OCI-LY3 (cell line): ENCODE data around the gene DAND5.

Experiments
- H2AFZ ChIP-seq: fragments of 200-600, 300-600 bp; shearing (Covaris generic); 2 replicates; pipeline ENCODE4 v1.6.0; 2014; ENCODE audit warnings: antibody characterized with exemption, low read depth, low read length
- H3K27ac ChIP-seq: fragments of 200-600, 300-600 bp; sonication (generic); 2 replicates; pipeline ENCODE4 v1.5.1; 2014; ENCODE audit warnings: mild to moderate bottlenecking, low read length, moderate library complexity, mixed read lengths
- H3K27me3 ChIP-seq: fragments of 200-600, 300-600 bp; sonication (generic); 2 replicates; pipeline ENCODE4 v1.6.1; 2014; ENCODE audit warnings: low read depth, low read length, mixed read lengths
- H3K36me3 ChIP-seq: fragments of 200-600, 300-600 bp; sonication (generic); replicated peaks from 2 replicates; pipeline ENCODE3; 2014; ENCODE audit warnings: low read depth, low read length, mixed read lengths
- H3K4me1 ChIP-seq: fragments of 300-600, 200-600 bp; sonication (generic); 2 replicates; pipeline ENCODE4 v1.6.1; 2014; ENCODE audit warnings: low read length, mixed read lengths
- H3K4me2 ChIP-seq: fragments of 200-600, 300-600 bp; sonication (generic); 2 replicates; pipeline ENCODE4 v1.6.1; 2014; ENCODE audit warnings: low read length, mixed read lengths
- H3K4me3 ChIP-seq: fragments of 300-600, 200-600 bp; sonication (generic); 2 replicates; pipeline ENCODE4 v1.5.1; 2014; ENCODE audit warnings: antibody characterized with exemption, mild to moderate bottlenecking, low read length, moderate library complexity
- H3K79me2 ChIP-seq: fragments of 300-600, 200-600 bp; shearing (Covaris generic); 2 replicates; pipeline ENCODE4 v1.6.1; 2014; ENCODE audit warnings: mild to moderate bottlenecking, low read length, mixed read lengths
- H3K9ac ChIP-seq: fragments of 300-600, 200-600 bp; shearing (Covaris generic); 2 replicates; pipeline ENCODE4 v1.6.0; 2014; ENCODE audit warnings: mild to moderate bottlenecking, low read length, moderate library complexity
- H3K9me3 ChIP-seq: fragments of 200-600, 300-600 bp; shearing (Covaris generic); 2 replicates; pipeline ENCODE4 v1.6.1; 2014; ENCODE audit warnings: low read length, mixed read lengths; ENCODE audit not compliant: insufficient read depth
- H4K20me1 ChIP-seq: fragments of 200-600, 300-600 bp; sonication (generic); 2 replicates; pipeline ENCODE4 v1.6.1; 2016; ENCODE audit warnings: low read length, mixed read lengths; ENCODE audit not compliant: insufficient read depth
- CTCF ChIP-seq: fragments of 200-600, 300-600 bp; sonication (generic); IDR thresholded peaks from 2 replicates; pipeline ENCODE4 v1.5.1; 2014; ENCODE audit warnings: antibody characterized with exemption, low read length, low read depth
- EZH2phosphoT487 ChIP-seq: fragments of 200-600 bp; shearing (Covaris generic); IDR thresholded peaks from 2 replicates; pipeline ENCODE4 v1.6.1; 2018; ENCODE audit warnings: antibody characterized with exemption, mixed run types, low read depth

DAND5 gene

GRCh38 chr19:12997967-12998940 lies 28.9 kb downstream of the DAND5 start:
- Histone ChIP-seq H3K9ac (no peak overlapping the region), H3K79me2 (no peaks in the 10 kb centered on the region; the same call in 1 of the 2 replicates), H3K27ac (no peak overlapping the region), H3K27me3 (0 out of 2 replicates have a peak, but pooled peaks cover 4% of the 10 kb centered on the region), H2AFZ (no peak overlapping the region), H3K36me3 (no peaks in the 10 kb centered on the region), H4K20me1 (no peaks in the 10 kb centered on the region), H3K9me3 (no peaks in the 10 kb centered on the region), H3K4me1 (peaks cover 5% of the 10 kb centered on the region; the same call in 1 of the 2 replicates), H3K4me2 (no peak overlapping the region), H3K4me3 (no peak overlapping the region)
- TF ChIP-seq EZH2phosphoT487 (no peak), CTCF (no peak)

GRCh38 chr19:13001166-13001501 lies 31.8 kb downstream of the DAND5 start:
- Histone ChIP-seq H3K79me2 (no peaks in the 10 kb centered on the region), H3K27ac (no peak overlapping the region), H2AFZ (no peak overlapping the region), H3K9me3 (no peaks in the 10 kb centered on the region), H3K4me3 (no peak overlapping the region), H3K36me3 (no peaks in the 10 kb centered on the region), H3K4me1 (no peaks in the 10 kb centered on the region), H3K27me3 (no peaks in the 10 kb centered on the region), H3K4me2 (no peak overlapping the region), H4K20me1 (no peaks in the 10 kb centered on the region), H3K9ac (no peak overlapping the region)
- no peak for TF ChIP-seq CTCF
- TF ChIP-seq EZH2phosphoT487 = no peak

- H3K9ac ChIP-seq = no peak overlapping the region
- H4K20me1 ChIP-seq = no peaks in the 10 kb centered on the region
- no peak overlapping the region for H3K27ac ChIP-seq
- TF ChIP-seq CTCF (no peak), EZH2phosphoT487 (no peak)
- no peaks in the 10 kb centered on the region for H3K9me3 ChIP-seq
- H3K4me3 ChIP-seq = no peak overlapping the region
- no peaks in the 10 kb centered on the region for H3K27me3 ChIP-seq
- H2AFZ ChIP-seq = no peak overlapping the region
- H3K36me3 ChIP-seq = no peaks in the 10 kb centered on the region
- no peaks in the 10 kb centered on the region for H3K4me1 ChIP-seq
- H3K4me2 ChIP-seq = no peak overlapping the region
- H3K79me2 ChIP-seq = no peaks in the 10 kb centered on the region
Measured at GRCh38 chr19:13001502-13002165, 32.3 kb downstream of the DAND5 start.

- no peaks in the 10 kb centered on the region for H3K27me3 ChIP-seq
- no peaks in the 10 kb centered on the region for H4K20me1 ChIP-seq
- H3K79me2 ChIP-seq = no peaks in the 10 kb centered on the region
Measured at GRCh38 chr19:13002166-13002898, 33.0 kb downstream of the DAND5 start.

More at GRCh38 chr19:13002166-13002898, 33.0 kb downstream of the DAND5 start:
- Histone ChIP-seq H3K27ac (no peak overlapping the region), H3K4me3 (no peak overlapping the region), H3K9ac (no peak overlapping the region), H3K9me3 (no peaks in the 10 kb centered on the region), H3K36me3 (no peaks in the 10 kb centered on the region), H3K4me1 (no peaks in the 10 kb centered on the region), H3K4me2 (no peak overlapping the region), H2AFZ (no peak overlapping the region)
- TF ChIP-seq CTCF = no peak
- TF ChIP-seq EZH2phosphoT487 = no peak
